H1 (cell line): Measurements from ENCODE around the gene GDPD5. TPM values are rescaled to one million over a fixed set of nuclear protein-coding genes. Genes with fewer than 3 reads are reported as not detected.
A peak's percentile ranks its signal among the peaks of the same experiment; 100 is the strongest.

Experiments
- CTCF ChIA-PET: fragments of 300-600 bp; sonication (Branson Sonifier 250); formaldehyde crosslinking; loops from one replicate; lab custom pipeline; 2021; ENCODE audit not compliant: partially characterized antibody; lab: Charles Lee
- POLR2A ChIA-PET: fragments of 300-600 bp; sonication (Branson Sonifier 250); formaldehyde crosslinking; loops from one replicate; lab custom pipeline; 2021; ENCODE audit warnings: inconsistent platforms; ENCODE audit not compliant: partially characterized antibody; lab: Charles Lee
- DNase-seq, 2 experiments: peaks; one replicate each; pipeline versions ENCODE4 v3.0.0 to v3.0.0-alpha.2; 2010 to 2022; ENCODE audit warnings: low spot score in 2 of 2, low read depth in 1 of 2, mixed read lengths in 1 of 2
- FAIRE-seq: peaks from 2 replicates; lab custom pipeline; 2011; peaks lifted over from hg19 to GRCh38; lab: Jason Lieb, UNC
- H2AFZ ChIP-seq: 2 replicates; pipeline ENCODE4 v1.8.1; 2012; ENCODE audit warnings: low read length, inconsistent platforms
- H2AK5ac ChIP-seq: 2 replicates; pipeline ENCODE4 v1.6.1; 2013; ENCODE audit warnings: low read depth, low read length
- H2BK120ac ChIP-seq: replicated peaks from 2 replicates; pipeline ENCODE3; 2013; ENCODE audit warnings: low read depth, low read length, inconsistent platforms
- H2BK12ac ChIP-seq: 2 replicates; pipeline ENCODE4 v1.6.1; 2013; ENCODE audit warnings: low read depth, low read length
- H2BK15ac ChIP-seq: 2 replicates; pipeline ENCODE4 v1.6.1; 2013; ENCODE audit warnings: low read length
- H2BK20ac ChIP-seq: 2 replicates; pipeline ENCODE4 v1.6.1; 2013; ENCODE audit warnings: low read length
- H2BK5ac ChIP-seq: 2 replicates; pipeline ENCODE4 v1.6.1; 2013; ENCODE audit warnings: low read depth, low read length
- H3K14ac ChIP-seq: 2 replicates; pipeline ENCODE4 v1.6.1; 2013; ENCODE audit warnings: inconsistent platforms; ENCODE audit not compliant: insufficient read length
- H3K18ac ChIP-seq: 2 replicates; pipeline ENCODE4 v1.6.1; 2013; ENCODE audit warnings: low read length; ENCODE audit errors: extremely low read depth
- H3K23ac ChIP-seq: 2 replicates; pipeline ENCODE4 v1.6.1; 2013; ENCODE audit warnings: inconsistent platforms; ENCODE audit not compliant: insufficient read length
- H3K23me2 ChIP-seq: 2 replicates; pipeline ENCODE4 v1.6.1; 2013; ENCODE audit warnings: low read depth, low read length
- H3K27ac ChIP-seq: 2 replicates; pipeline ENCODE4 v1.6.1; 2011; ENCODE audit warnings: low read depth, low read length, inconsistent platforms
- H3K27me3 ChIP-seq, 4 experiments: replicated peaks in 1 of 4; 1 replicate in 1 of 4; 2 replicates in 3 of 4; pipeline versions ENCODE4 v1.6.1 to v1.8.1; 2011 to 2013; ENCODE audit warnings: low read length in 3 of 4, mild to moderate bottlenecking in 3 of 4, inconsistent platforms in 2 of 4, mixed read lengths in 2 of 4, moderate library complexity in 1 of 4; ENCODE audit not compliant: control insufficient read depth in 3 of 4, insufficient read depth in 3 of 4; ENCODE audit errors: extremely low read depth in 1 of 4
- H3K36me3 ChIP-seq, 4 experiments: 2 replicates each; pipeline versions ENCODE4 v1.6.1 to v1.8.1; 2011 to 2013; ENCODE audit warnings: mild to moderate bottlenecking in 4 of 4, low read length in 3 of 4, moderate library complexity in 2 of 4, control low read depth in 1 of 4, inconsistent platforms in 1 of 4; ENCODE audit not compliant: insufficient read depth in 4 of 4, control insufficient read depth in 2 of 4
- H3K4ac ChIP-seq: replicated peaks from 2 replicates; pipeline ENCODE3; 2013; ENCODE audit warnings: low read length, low read depth, mixed read lengths, inconsistent platforms; ENCODE audit not compliant: insufficient read length
- H3K4me1 ChIP-seq, 4 experiments: replicated peaks in 1 of 4; 1 replicate in 1 of 4; 2 replicates in 3 of 4; pipeline versions ENCODE4 v1.6.1 to v1.8.1; 2011 to 2013; ENCODE audit warnings: low read length in 3 of 4, inconsistent platforms in 2 of 4, mixed read lengths in 1 of 4; ENCODE audit not compliant: insufficient read depth in 4 of 4, control insufficient read depth in 3 of 4
- H3K4me2 ChIP-seq, 2 experiments: 2 replicates each; pipeline versions ENCODE4 v1.6.1 to v1.8.1; 2011 to 2013; ENCODE audit warnings: low read depth in 2 of 2, low read length in 2 of 2, control low read depth in 1 of 2, inconsistent platforms in 1 of 2, mild to moderate bottlenecking in 1 of 2; ENCODE audit not compliant: insufficient read depth in 1 of 2
- H3K4me3 ChIP-seq, 4 experiments: fragments of 200-600, 300-600 bp in 1 of 4; sonication (generic), shearing (Covaris generic), sonication (Bioruptor Twin) in 1 of 4; 2 replicates each; pipeline versions ENCODE4 v1.5.1 to v1.8.1; 2011 to 2016; ENCODE audit warnings: low read length in 4 of 4, low read depth in 3 of 4, control low read depth in 2 of 4, inconsistent platforms in 2 of 4, mild to moderate bottlenecking in 2 of 4, mixed read lengths in 1 of 4, moderate library complexity in 1 of 4; ENCODE audit not compliant: insufficient read depth in 2 of 4; ENCODE audit errors: extremely low read depth in 1 of 4
- H3K56ac ChIP-seq: replicated peaks from 2 replicates; pipeline ENCODE3; 2013; ENCODE audit warnings: low read depth, mild to moderate bottlenecking, mixed read lengths, low read length, inconsistent platforms; ENCODE audit not compliant: insufficient read length
- H3K79me1 ChIP-seq: 2 replicates; pipeline ENCODE4 v1.6.1; 2013; ENCODE audit warnings: low read depth, low read length, control low read depth
- H3K79me2 ChIP-seq, 2 experiments: 2 replicates each; pipeline versions ENCODE4 v1.6.1 to v1.8.1; 2012 to 2013; ENCODE audit warnings: low read length in 2 of 2, mild to moderate bottlenecking in 2 of 2, inconsistent platforms in 1 of 2; ENCODE audit not compliant: insufficient read depth in 2 of 2, control insufficient read depth in 1 of 2
- H3K9ac ChIP-seq, 4 experiments: replicated peaks in 1 of 4; 1 replicate in 1 of 4; 2 replicates in 3 of 4; pipeline versions ENCODE4 v1.6.1 to v1.8.1; 2011 to 2013; ENCODE audit warnings: low read depth in 3 of 4, low read length in 3 of 4, control low read depth in 2 of 4, mild to moderate bottlenecking in 2 of 4, moderate library complexity in 2 of 4, inconsistent platforms in 1 of 4; ENCODE audit errors: extremely low read depth in 1 of 4
- H3K9me3 ChIP-seq, 2 experiments: 2 replicates each; pipeline versions ENCODE4 v1.6.1 to v1.8.1; 2012 to 2013; ENCODE audit warnings: mild to moderate bottlenecking in 2 of 2, moderate library complexity in 2 of 2, control low read depth in 1 of 2, inconsistent platforms in 1 of 2, low read depth in 1 of 2, low read length in 1 of 2, mixed read lengths in 1 of 2; ENCODE audit not compliant: insufficient read depth in 2 of 2
- H4K20me1 ChIP-seq, 2 experiments: replicated peaks in 1 of 2; 2 replicates each; pipeline versions ENCODE3 to v1.8.1; 2011 to 2013; ENCODE audit warnings: inconsistent platforms in 2 of 2, low read length in 2 of 2, mild to moderate bottlenecking in 1 of 2; ENCODE audit not compliant: insufficient read depth in 2 of 2, control insufficient read depth in 1 of 2
- H4K5ac ChIP-seq: 2 replicates; pipeline ENCODE4 v1.6.1; 2013; ENCODE audit warnings: low read length, low read depth, mixed read lengths, inconsistent platforms; ENCODE audit not compliant: insufficient read length
- H4K8ac ChIP-seq: 2 replicates; pipeline ENCODE4 v1.8.0; 2013; ENCODE audit warnings: mild to moderate bottlenecking, moderate library complexity, low read length, inconsistent platforms; ENCODE audit not compliant: insufficient read depth; ENCODE audit errors: extremely low read depth
- H4K91ac ChIP-seq: replicated peaks from 2 replicates; pipeline ENCODE3; 2013; ENCODE audit warnings: low read length, mixed read lengths, inconsistent platforms; ENCODE audit not compliant: insufficient read length
- ASH2L ChIP-seq: fragments of 200-600, 300-600 bp; sonication (generic); IDR thresholded peaks from one replicate; pipeline ENCODE4 v1.7.1; 2017; ENCODE audit warnings: low read length
- BACH1 ChIP-seq: IDR thresholded peaks from 2 replicates; pipeline ENCODE4 v1.6.1; 2012; ENCODE audit warnings: low read length, improper control_type of control experiment
- CBX8 ChIP-seq: fragments of 300-800, 300-1000 bp; sonication (generic); IDR thresholded peaks from 2 replicates; pipeline ENCODE4 v1.7.1; 2016; ENCODE audit warnings: low read depth, low read length, borderline replicate concordance
- CHD2 ChIP-seq: IDR thresholded peaks from 2 replicates; pipeline ENCODE4 v1.6.1; 2012; ENCODE audit warnings: low read length, improper control_type of control experiment
- HDAC2 ChIP-seq, 2 experiments: fragments of 300-600 bp in 1 of 2; sonication (generic) in 1 of 2; IDR thresholded peaks; 2 replicates each; pipeline ENCODE4 v1.6.1; 2011 to 2012; ENCODE audit warnings: low read depth in 2 of 2, low read length in 2 of 2, mild to moderate bottlenecking in 2 of 2, moderate library complexity in 2 of 2, borderline replicate concordance in 1 of 2, inconsistent platforms in 1 of 2
- JUN ChIP-seq: IDR thresholded peaks from 2 replicates; pipeline ENCODE4 v1.6.1; 2011; ENCODE audit warnings: low read depth, mild to moderate bottlenecking, improper control_type of control experiment, low read length
- RAD21 ChIP-seq, 2 experiments: IDR thresholded peaks in 1 of 2; conservative IDR thresholded peaks in 1 of 2; 2 replicates each; pipeline ENCODE4 v1.6.1; 2011; ENCODE audit warnings: low read depth in 2 of 2, low read length in 2 of 2, improper control_type of control experiment in 1 of 2, inconsistent platforms in 1 of 2, mild to moderate bottlenecking in 1 of 2, moderate library complexity in 1 of 2
- RXRA ChIP-seq: IDR thresholded peaks from 2 replicates; pipeline ENCODE4 v1.6.1; 2011; ENCODE audit warnings: low read depth, mild to moderate bottlenecking, low read length, moderate library complexity; ENCODE audit not compliant: insufficient read depth
- SUZ12 ChIP-seq: fragments of 200-600 bp; sonication (generic); IDR thresholded peaks from 2 replicates; pipeline ENCODE4 v1.6.1; 2012; ENCODE audit warnings: mild to moderate bottlenecking, inconsistent platforms, low read length, moderate library complexity, mixed read lengths
- TAF7 ChIP-seq: optimal IDR thresholded peaks from 2 replicates; pipeline ENCODE3; 2011; ENCODE audit warnings: low read depth, mild to moderate bottlenecking, inconsistent platforms, low read length, moderate library complexity, borderline replicate concordance
- TCF12 ChIP-seq: IDR thresholded peaks from 2 replicates; pipeline ENCODE4 v1.6.1; 2011; ENCODE audit warnings: low read depth, mild to moderate bottlenecking, low read length
- WGBS, 2 experiments: shearing (Covaris generic) in 1 of 2; methylation state at CpG; one replicate each; pipeline versions ENCODE4 v1.1.6 to v1.1.7; 2013 to 2015; ENCODE audit warnings: low lambda C conversion rate in 2 of 2, mixed read lengths in 2 of 2, inconsistent platforms in 1 of 2, low coverage in 1 of 2, missing lambda C conversion rate in 1 of 2; ENCODE audit not compliant: insufficient replicate concordance in 2 of 2, insufficient coverage in 1 of 2, insufficient read length in 1 of 2; ENCODE audit errors: extremely low coverage in 1 of 2, missing lambda C conversion rate in 1 of 2; 5-methylcytosine and 5-hydroxymethylcytosine counted together
- polyA plus RNA-seq, 7 experiments: library from polyadenylated mRNA; depleted of rRNA in 3 of 7; stranded (reverse) in 5 of 7; unstranded in 2 of 7; fragments of >200 nt in 5 of 7; fragments of 200-250 nt in 2 of 7; gene quantifications; 1 replicate in 5 of 7; 2 replicates in 1 of 7; 4 replicates in 1 of 7; pipeline versions ENCODE4 v1.2.1 to v1.2.3, GENCODE V29; 2011 to 2013; ENCODE audit warnings: missing spikeins in 2 of 7, mixed read lengths in 2 of 7
- total RNA-seq: library from RNA; stranded (reverse); fragmentation: NEBNext Ultra II Directional; extraction: Animal tissue kit (Norgen Biotek cat#: 25700); gene quantifications from 2 replicates; pipeline ENCODE4 v1.2.1, GENCODE V29; 2021
- TF ChIP-seq, protein P1 (sequence below): IDR thresholded peaks from 2 replicates; pipeline ENCODE4 v1.6.1; 2012; ENCODE audit warnings: low read length, inconsistent platforms

GDPD5 gene
- total and polyA plus RNA-seq, 2 of the 8 experiments (the other 6 are each of a cell fraction or from before 2014, with no cell fraction given) = 7.8 to 8.6 TPM

DNA sequence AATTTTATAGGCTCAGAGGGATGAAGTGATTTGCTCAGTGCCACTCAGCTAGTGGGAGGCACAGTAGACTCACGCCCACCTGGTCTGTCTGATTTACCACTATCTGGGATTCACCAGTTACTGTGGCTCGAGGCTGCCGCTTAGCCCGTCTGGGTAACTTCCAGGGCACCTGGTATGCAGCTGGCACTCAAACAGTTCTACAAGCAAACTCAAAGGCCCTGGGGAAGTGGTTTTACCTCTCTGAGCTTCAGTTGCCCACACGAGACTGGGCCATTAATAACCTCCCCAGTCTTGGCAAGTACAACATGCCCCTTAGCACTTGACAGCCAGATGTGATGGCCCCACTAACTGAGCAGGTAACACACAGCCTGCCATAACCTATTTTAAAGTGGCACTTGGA lies 2.6 kb downstream of the GDPD5 start:
- POLR2A ChIA-PET = interaction anchor here (0.9 kb wide), 2 partner anchors 39 to 118 kb away, joined by 3 to 4 read pairs; partner anchors contain the start of gene SERPINH1
- TF ChIP-seq BACH1 = no peak
- no peak for TF ChIP-seq RXRA
- TF ChIP-seq CHD2 = no peak
- no peak for TF ChIP-seq HDAC2 (IDR thresholded peaks at IDR 0.05; ENCODE audit: borderline replicate concordance in 1 of 2, low read depth in 2 of 2, low read length in 2 of 2)
- TF ChIP-seq, protein P1, sequence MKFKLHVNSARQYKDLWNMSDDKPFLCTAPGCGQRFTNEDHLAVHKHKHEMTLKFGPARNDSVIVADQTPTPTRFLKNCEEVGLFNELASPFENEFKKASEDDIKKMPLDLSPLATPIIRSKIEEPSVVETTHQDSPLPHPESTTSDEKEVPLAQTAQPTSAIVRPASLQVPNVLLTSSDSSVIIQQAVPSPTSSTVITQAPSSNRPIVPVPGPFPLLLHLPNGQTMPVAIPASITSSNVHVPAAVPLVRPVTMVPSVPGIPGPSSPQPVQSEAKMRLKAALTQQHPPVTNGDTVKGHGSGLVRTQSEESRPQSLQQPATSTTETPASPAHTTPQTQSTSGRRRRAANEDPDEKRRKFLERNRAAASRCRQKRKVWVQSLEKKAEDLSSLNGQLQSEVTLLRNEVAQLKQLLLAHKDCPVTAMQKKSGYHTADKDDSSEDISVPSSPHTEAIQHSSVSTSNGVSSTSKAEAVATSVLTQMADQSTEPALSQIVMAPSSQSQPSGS = no peak
- no peak for TF ChIP-seq RAD21 (IDR thresholded peaks at IDR 0.05 in 1 of 2, conservative IDR thresholded peaks at IDR 0.05 in 1 of 2; ENCODE audit: low read depth in 2 of 2, low read length in 2 of 2)
- TF ChIP-seq SUZ12 = no peak
- TF ChIP-seq CBX8 = no peak
- TF ChIP-seq JUN = no peak
- no peak for TF ChIP-seq ASH2L
- TF ChIP-seq TAF7 = no peak
- TF ChIP-seq TCF12 = no peak

More for the DNA sequence above, 2.6 kb downstream of the GDPD5 start:
- DNase-seq = no peak
- Histone ChIP-seq H3K79me1 (no peaks in the 10 kb centered on the region), H3K18ac (no peak overlapping the region), H3K56ac (no peak overlapping the region), H3K9me3 (no peaks in the 10 kb centered on the region), H4K20me1 (no peaks in the 10 kb centered on the region), H2BK5ac (no peak overlapping the region), H3K4me3 (no peak overlapping the region), H3K27ac (no peak overlapping the region), H2BK120ac (no peak overlapping the region), H2AK5ac (no peak overlapping the region), H3K36me3 (no peaks in the 10 kb centered on the region), H2BK15ac (no peak overlapping the region), H3K9ac (no peak overlapping the region; a peak in 1 of 7 replicates), H2BK12ac (no peak overlapping the region), H3K14ac (no peak overlapping the region), H2AFZ (no peak overlapping the region), H3K23ac (no peak overlapping the region), H4K91ac (no peak overlapping the region), H4K8ac (no peak overlapping the region), H3K4ac (no peak overlapping the region), H3K23me2 (peaks cover 9% of the 10 kb centered on the region; the same call in 1 of the 2 replicates), H2BK20ac (0 out of 2 replicates have a peak overlapping the region, but pooled peaks have one; percentile 72), H3K4me2 (no peak overlapping the region), H4K5ac (no peak overlapping the region), H3K4me1 (peaks cover 0 to 9% (median 1%) of the 10 kb centered on the region in 4 experiments; a peak in 2 of 7 replicates), H3K27me3 (peaks cover 14 to 35% (median 19%) of the 10 kb centered on the region in 4 experiments; a peak in 6 of 7 replicates), H3K79me2 (no peaks in the 10 kb centered on the region)
- no peak for FAIRE-seq
- CTCF ChIA-PET = interaction anchor here (0.6 to 27.2 kb wide), 16 partner anchors 9 to 135 kb away, joined by 3 to 603 read pairs (median 6); no protein-coding TSS in a partner anchor
- 87% methylated on average over 5 of the region's 5 CpGs; no CpG with 5 or more reads in 1 of the 2 experiments for WGBS, 2 experiments
